ENCODE measurements around the gene GALNT12. TPM values are rescaled to one million over a fixed set of nuclear protein-coding genes. Genes with fewer than 3 reads are reported as not detected.

Gene GALNT12
- total RNA-seq, 3 donors from 2014 or later, result 2.6 to 6.6 (median 3.9) TPM

GRCh38 chr9:98865284-98865875 lies 57.9 kb downstream of the GALNT12 start:
- H3K4me3 ChIP-seq, result no peak overlapping the region
- intact Hi-C loops (cut with DNase I; ENCODE audit: low total_unique reads), result no loop called here
- TF ChIP-seq POLR2AphosphoS5 (IDR thresholded peaks at IDR 0.05), result no peak
- TF ChIP-seq POLR2A (IDR thresholded peaks at IDR 0.05), result no peak
- TF ChIP-seq CTCF (IDR thresholded peaks at IDR 0.05), result no peak
- H3K9me3 ChIP-seq, result no peaks in the 10 kb centered on the region
- no peaks in the 10 kb centered on the region for H3K36me3 ChIP-seq
- no peak for DNase-seq (ENCODE audit: low spot score in 2 of 2)
- peaks cover 0 to 3% of the 10 kb centered on the region in 2 donors for H3K4me1 ChIP-seq
- no peaks in the 10 kb centered on the region for H3K27me3 ChIP-seq
- peak overlapping the region in 1 of 2 donors; percentile 50 for H3K27ac ChIP-seq

GRCh38 chr9:98866435-98867102 lies 59.1 kb downstream of the GALNT12 start:
- Histone ChIP-seq H3K27me3 (no peaks in the 10 kb centered on the region), H3K36me3 (no peaks in the 10 kb centered on the region), H3K9me3 (no peaks in the 10 kb centered on the region), H3K27ac (peak overlapping the region in 1 of 2 donors; percentile 78), H3K4me1 (peaks cover 0 to 3% of the 10 kb centered on the region in 2 donors), H3K4me3 (no peak overlapping the region)
- DNase-seq (ENCODE audit: low spot score in 2 of 2), result no peak
- TF ChIP-seq POLR2A (IDR thresholded peaks at IDR 0.05), result no peak
- no peak for TF ChIP-seq CTCF (IDR thresholded peaks at IDR 0.05)
- no peak for TF ChIP-seq POLR2AphosphoS5 (IDR thresholded peaks at IDR 0.05)
- intact Hi-C loops (cut with DNase I; ENCODE audit: low total_unique reads), result no loop called here

- Histone ChIP-seq H3K4me1 (peaks cover 0 to 3% of the 10 kb centered on the region in 2 donors), H3K9me3 (no peaks in the 10 kb centered on the region), H3K36me3 (no peaks in the 10 kb centered on the region), H3K4me3 (no peak overlapping the region), H3K27me3 (no peaks in the 10 kb centered on the region), H3K27ac (peak overlapping the region; percentile 23 to 78)
- intact Hi-C loops (cut with DNase I; ENCODE audit: low total_unique reads), result no loop called here
- TF ChIP-seq CTCF (IDR thresholded peaks at IDR 0.05), result no peak
- TF ChIP-seq POLR2A (IDR thresholded peaks at IDR 0.05), result no peak
- TF ChIP-seq POLR2AphosphoS5 (IDR thresholded peaks at IDR 0.05), result no peak
- DNase-seq (ENCODE audit: low spot score in 2 of 2), result no peak
These were observed 59.6 kb downstream of the GALNT12 start for GRCh38 chr9:98867103-98867428.

GRCh38 chr9:98867429-98868168 lies 60.1 kb downstream of the GALNT12 start:
- Histone ChIP-seq H3K4me1 (peaks cover 0 to 3% of the 10 kb centered on the region in 2 donors), H3K4me3 (no peak overlapping the region), H3K27me3 (no peaks in the 10 kb centered on the region), H3K9me3 (no peaks in the 10 kb centered on the region), H3K27ac (peak overlapping the region; percentile 23 to 78), H3K36me3 (no peaks in the 10 kb centered on the region)
- intact Hi-C loops (cut with DNase I; ENCODE audit: low total_unique reads), result no loop called here
- peak in 1 of 2 donors; percentile 52 for DNase-seq (ENCODE audit: low spot score in 2 of 2)
- peak; percentile 50 to 94 (median 70) for TF ChIP-seq POLR2AphosphoS5 (IDR thresholded peaks at IDR 0.05)
- TF ChIP-seq CTCF (IDR thresholded peaks at IDR 0.05), result no peak

Measured in breast epithelium (tissue), 4 donors.